ENCODE results near the gene XXYLT1. TPM values are rescaled to one million over a fixed set of nuclear protein-coding genes. Genes with fewer than 3 reads are reported as not detected.

Gene XXYLT1
- total RNA-seq, 2 experiments from 2014 or later: 17.2 to 19.6 TPM

DNA sequence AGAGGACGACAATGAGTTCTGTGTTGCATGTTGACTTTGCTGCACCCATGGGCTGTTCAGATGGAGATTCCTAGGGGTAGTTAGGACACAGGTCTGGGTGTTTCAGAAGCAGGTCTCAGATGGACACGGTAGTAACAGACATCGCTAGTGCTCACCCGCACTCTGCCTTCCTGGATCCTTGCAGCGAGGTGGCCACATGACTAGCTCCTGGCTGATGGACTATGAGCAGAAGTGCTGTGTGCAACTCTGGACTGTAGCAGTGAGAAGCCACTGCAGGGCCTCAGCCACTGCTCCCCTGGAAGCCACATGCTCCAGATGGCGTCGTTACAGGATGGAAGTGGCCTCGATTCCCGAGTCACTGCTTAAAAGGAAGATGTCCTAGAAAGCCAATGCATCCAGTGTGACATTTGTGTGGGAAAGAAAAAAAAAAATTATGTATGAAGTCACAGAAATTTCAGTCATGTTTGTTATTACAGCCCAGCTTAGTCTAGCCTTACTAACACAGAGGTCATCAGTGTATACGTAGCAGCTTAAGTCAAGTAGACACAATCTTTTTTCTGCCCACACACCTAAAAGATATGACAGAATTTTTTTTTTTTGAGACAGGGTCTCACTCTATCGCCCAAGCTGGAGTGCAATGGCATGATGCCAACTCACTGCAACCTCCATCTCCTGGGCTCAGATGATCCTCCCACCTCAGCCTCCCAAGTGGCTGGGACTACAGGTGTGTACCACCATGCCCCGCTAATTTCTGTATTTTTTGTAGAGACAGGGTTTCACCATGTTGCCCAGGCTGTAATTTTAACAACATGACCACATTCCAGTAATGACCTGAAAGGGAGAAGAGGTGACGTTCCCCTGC, 95.3 kb downstream of the XXYLT1 start:
- no peak overlapping the region for H3K27ac ChIP-seq (ENCODE audit: low read depth, low read length, poor library complexity, severe bottlenecking)
- H4K20me1 ChIP-seq (ENCODE audit: insufficient read depth, low read length): no peaks in the 10 kb centered on the region; the same call in 1 of the 2 replicates
- intact Hi-C loops (cut with micrococcal nuclease; ENCODE audit: unreplicated experiment): no loop called here
- no TSS peak for BruUV-seq (replicated peaks)
- no peaks in the 10 kb centered on the region for H3K79me2 ChIP-seq (ENCODE audit: insufficient read depth, low read depth, low read length)
- POLR2A ChIA-PET: no interaction called here
- no peak for DNase-seq (ENCODE audit: low spot score)
- H2AFZ ChIP-seq (ENCODE audit: low read length): no peak overlapping the region
- TF ChIP-seq EZH2phosphoT487 (IDR thresholded peaks at IDR 0.05; ENCODE audit: borderline replicate concordance, low read depth, low read length) (no peak), CTCF (conservative IDR thresholded peaks at IDR 0.05; ENCODE audit: low read length) (no peak)
- H3K4me1 ChIP-seq (ENCODE audit: insufficient read depth, low read length, poor library complexity, severe bottlenecking): no peaks in the 10 kb centered on the region
- H3K9me2 ChIP-seq (ENCODE audit: insufficient read depth, low read length): no peaks in the 10 kb centered on the region
- H3K9me3 ChIP-seq (ENCODE audit: low read length): no peaks in the 10 kb centered on the region
- peaks cover 6% of the 10 kb centered on the region; the same call in 1 of the 2 replicates for H3K36me3 ChIP-seq (ENCODE audit: insufficient read depth, low read length)
- CTCF ChIA-PET (ENCODE audit: unreplicated experiment): no interaction called here
- no peak overlapping the region for H3K4me2 ChIP-seq (ENCODE audit: low read length)
- H3K4me3 ChIP-seq (ENCODE audit: low read depth, low read length, poor library complexity, severe bottlenecking): no peak overlapping the region

GRCh38 chr3:195175076-195175475, 95.9 kb downstream of the XXYLT1 start:
- BruUV-seq (replicated peaks): no TSS peak
- no peaks in the 10 kb centered on the region; the same call in 1 of the 2 replicates for H4K20me1 ChIP-seq (ENCODE audit: insufficient read depth, low read length)
- POLR2A ChIA-PET: interaction anchor here (0.6 to 0.8 kb wide), 2 partner anchors 18 to 84 kb away, joined by 4 read pairs; no protein-coding TSS in a partner anchor
- H3K4me3 ChIP-seq (ENCODE audit: low read depth, low read length, poor library complexity, severe bottlenecking): no peak overlapping the region
- CTCF ChIA-PET (ENCODE audit: unreplicated experiment): interaction anchor here (0.6 kb wide), 1 partner anchor 8 kb away, joined by 3 read pairs; no protein-coding TSS in a partner anchor
- H3K27ac ChIP-seq (ENCODE audit: low read depth, low read length, poor library complexity, severe bottlenecking): no peak overlapping the region
- DNase-seq (ENCODE audit: low spot score): no peak
- no peak for TF ChIP-seq CTCF (conservative IDR thresholded peaks at IDR 0.05; ENCODE audit: low read length)
- no peak for TF ChIP-seq EZH2phosphoT487 (IDR thresholded peaks at IDR 0.05; ENCODE audit: borderline replicate concordance, low read depth, low read length)
- no peak overlapping the region for H3K4me2 ChIP-seq (ENCODE audit: low read length)
- peaks cover 6% of the 10 kb centered on the region; the same call in 1 of the 2 replicates for H3K36me3 ChIP-seq (ENCODE audit: insufficient read depth, low read length)
- H2AFZ ChIP-seq (ENCODE audit: low read length): no peak overlapping the region
- no peaks in the 10 kb centered on the region for H3K4me1 ChIP-seq (ENCODE audit: insufficient read depth, low read length, poor library complexity, severe bottlenecking)
- H3K9me2 ChIP-seq (ENCODE audit: insufficient read depth, low read length): no peaks in the 10 kb centered on the region
- H3K9me3 ChIP-seq (ENCODE audit: low read length): no peaks in the 10 kb centered on the region
- no peaks in the 10 kb centered on the region for H3K79me2 ChIP-seq (ENCODE audit: insufficient read depth, low read depth, low read length)
- intact Hi-C loops (cut with micrococcal nuclease; ENCODE audit: unreplicated experiment): no loop called here

DNA sequence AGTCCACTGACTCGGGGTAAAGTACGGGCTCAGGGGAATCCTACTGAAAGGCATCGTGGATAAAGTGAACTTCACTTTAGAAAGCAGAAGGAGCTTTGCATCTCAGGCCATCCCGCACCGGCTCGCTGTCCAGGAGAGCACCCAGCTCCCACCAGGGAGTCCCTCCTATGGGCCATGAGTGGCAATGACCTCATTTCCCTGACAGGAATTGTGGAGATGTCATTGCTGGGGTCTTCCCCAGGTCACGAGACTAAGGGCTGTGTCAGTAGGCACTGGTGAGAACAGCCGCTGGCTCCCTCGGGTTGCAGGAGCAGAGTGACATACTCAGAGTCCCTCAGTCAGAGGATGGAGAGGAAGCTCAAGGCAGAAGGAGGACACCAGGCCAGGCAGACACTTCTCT, 97.3 kb downstream of the XXYLT1 start:
- no peaks in the 10 kb centered on the region; the same call in 1 of the 2 replicates for H4K20me1 ChIP-seq (ENCODE audit: insufficient read depth, low read length)
- DNase-seq (ENCODE audit: low spot score): no peak
- POLR2A ChIA-PET: interaction anchor here (0.8 to 1.1 kb wide), 2 partner anchors 12 to 19 kb away, joined by 3 read pairs; no protein-coding TSS in a partner anchor
- BruUV-seq (replicated peaks): no TSS peak
- no peaks in the 10 kb centered on the region for H3K9me3 ChIP-seq (ENCODE audit: low read length)
- H3K4me3 ChIP-seq (ENCODE audit: low read depth, low read length, poor library complexity, severe bottlenecking): no peak overlapping the region
- no peak overlapping the region for H3K4me2 ChIP-seq (ENCODE audit: low read length)
- H3K9me2 ChIP-seq (ENCODE audit: insufficient read depth, low read length): no peaks in the 10 kb centered on the region
- intact Hi-C loops (cut with micrococcal nuclease; ENCODE audit: unreplicated experiment): no loop called here
- no peak for TF ChIP-seq CTCF (conservative IDR thresholded peaks at IDR 0.05; ENCODE audit: low read length)
- CTCF ChIA-PET (ENCODE audit: unreplicated experiment): interaction anchor here (0.6 kb wide), 1 partner anchor 171 kb away, joined by 3 read pairs; no protein-coding TSS in a partner anchor
- H3K36me3 ChIP-seq (ENCODE audit: insufficient read depth, low read length): peaks cover 6% of the 10 kb centered on the region; the same call in 1 of the 2 replicates
- no peaks in the 10 kb centered on the region for H3K79me2 ChIP-seq (ENCODE audit: insufficient read depth, low read depth, low read length)
- no peaks in the 10 kb centered on the region for H3K4me1 ChIP-seq (ENCODE audit: insufficient read depth, low read length, poor library complexity, severe bottlenecking)
- H2AFZ ChIP-seq (ENCODE audit: low read length): no peak overlapping the region
- H3K27ac ChIP-seq (ENCODE audit: low read depth, low read length, poor library complexity, severe bottlenecking): no peak overlapping the region

All from OCI-LY7 (cell line).